H1 (cell line): ENCODE data around the gene APLP1. TPM values are rescaled to one million over a fixed set of nuclear protein-coding genes. Genes with fewer than 3 reads are reported as not detected.

Source experiments
- CTCF ChIA-PET: fragments of 300-600 bp; sonication (Branson Sonifier 250); formaldehyde crosslinking; loops from one replicate; lab custom pipeline; 2021; ENCODE audit not compliant: partially characterized antibody; lab: Charles Lee
- POLR2A ChIA-PET: fragments of 300-600 bp; sonication (Branson Sonifier 250); formaldehyde crosslinking; loops from one replicate; lab custom pipeline; 2021; ENCODE audit warnings: inconsistent platforms; ENCODE audit not compliant: partially characterized antibody; lab: Charles Lee
- DNase-seq, 2 experiments: peaks; one replicate each; pipeline versions ENCODE4 v3.0.0 to v3.0.0-alpha.2; 2010 to 2022; ENCODE audit warnings: low spot score in 2 of 2, low read depth in 1 of 2, mixed read lengths in 1 of 2
- FAIRE-seq: peaks from 2 replicates; lab custom pipeline; 2011; peaks lifted over from hg19 to GRCh38; lab: Jason Lieb, UNC
- H2AFZ ChIP-seq: 2 replicates; pipeline ENCODE4 v1.8.1; 2012; ENCODE audit warnings: low read length, inconsistent platforms
- H2AK5ac ChIP-seq: 2 replicates; pipeline ENCODE4 v1.6.1; 2013; ENCODE audit warnings: low read depth, low read length
- H2BK120ac ChIP-seq: replicated peaks from 2 replicates; pipeline ENCODE3; 2013; ENCODE audit warnings: low read depth, low read length, inconsistent platforms
- H2BK12ac ChIP-seq: 2 replicates; pipeline ENCODE4 v1.6.1; 2013; ENCODE audit warnings: low read depth, low read length
- H2BK15ac ChIP-seq: 2 replicates; pipeline ENCODE4 v1.6.1; 2013; ENCODE audit warnings: low read length
- H2BK20ac ChIP-seq: 2 replicates; pipeline ENCODE4 v1.6.1; 2013; ENCODE audit warnings: low read length
- H2BK5ac ChIP-seq: 2 replicates; pipeline ENCODE4 v1.6.1; 2013; ENCODE audit warnings: low read depth, low read length
- H3K14ac ChIP-seq: 2 replicates; pipeline ENCODE4 v1.6.1; 2013; ENCODE audit warnings: inconsistent platforms; ENCODE audit not compliant: insufficient read length
- H3K18ac ChIP-seq: 2 replicates; pipeline ENCODE4 v1.6.1; 2013; ENCODE audit warnings: low read length; ENCODE audit errors: extremely low read depth
- H3K23ac ChIP-seq: 2 replicates; pipeline ENCODE4 v1.6.1; 2013; ENCODE audit warnings: inconsistent platforms; ENCODE audit not compliant: insufficient read length
- H3K23me2 ChIP-seq: 2 replicates; pipeline ENCODE4 v1.6.1; 2013; ENCODE audit warnings: low read depth, low read length
- H3K27ac ChIP-seq: 2 replicates; pipeline ENCODE4 v1.6.1; 2011; ENCODE audit warnings: low read depth, low read length, inconsistent platforms
- H3K27me3 ChIP-seq, 4 experiments: replicated peaks in 1 of 4; 1 replicate in 1 of 4; 2 replicates in 3 of 4; pipeline versions ENCODE4 v1.6.1 to v1.8.1; 2011 to 2013; ENCODE audit warnings: low read length in 3 of 4, mild to moderate bottlenecking in 3 of 4, inconsistent platforms in 2 of 4, mixed read lengths in 2 of 4, moderate library complexity in 1 of 4; ENCODE audit not compliant: control insufficient read depth in 3 of 4, insufficient read depth in 3 of 4; ENCODE audit errors: extremely low read depth in 1 of 4
- H3K36me3 ChIP-seq, 4 experiments: 2 replicates each; pipeline versions ENCODE4 v1.6.1 to v1.8.1; 2011 to 2013; ENCODE audit warnings: mild to moderate bottlenecking in 4 of 4, low read length in 3 of 4, moderate library complexity in 2 of 4, control low read depth in 1 of 4, inconsistent platforms in 1 of 4; ENCODE audit not compliant: insufficient read depth in 4 of 4, control insufficient read depth in 2 of 4
- H3K4ac ChIP-seq: replicated peaks from 2 replicates; pipeline ENCODE3; 2013; ENCODE audit warnings: low read length, low read depth, mixed read lengths, inconsistent platforms; ENCODE audit not compliant: insufficient read length
- H3K4me1 ChIP-seq, 4 experiments: replicated peaks in 1 of 4; 1 replicate in 1 of 4; 2 replicates in 3 of 4; pipeline versions ENCODE4 v1.6.1 to v1.8.1; 2011 to 2013; ENCODE audit warnings: low read length in 3 of 4, inconsistent platforms in 2 of 4, mixed read lengths in 1 of 4; ENCODE audit not compliant: insufficient read depth in 4 of 4, control insufficient read depth in 3 of 4
- H3K4me2 ChIP-seq, 2 experiments: 2 replicates each; pipeline versions ENCODE4 v1.6.1 to v1.8.1; 2011 to 2013; ENCODE audit warnings: low read depth in 2 of 2, low read length in 2 of 2, control low read depth in 1 of 2, inconsistent platforms in 1 of 2, mild to moderate bottlenecking in 1 of 2; ENCODE audit not compliant: insufficient read depth in 1 of 2
- H3K4me3 ChIP-seq, 4 experiments: fragments of 200-600, 300-600 bp in 1 of 4; sonication (generic), shearing (Covaris generic), sonication (Bioruptor Twin) in 1 of 4; 2 replicates each; pipeline versions ENCODE4 v1.5.1 to v1.8.1; 2011 to 2016; ENCODE audit warnings: low read length in 4 of 4, low read depth in 3 of 4, control low read depth in 2 of 4, inconsistent platforms in 2 of 4, mild to moderate bottlenecking in 2 of 4, mixed read lengths in 1 of 4, moderate library complexity in 1 of 4; ENCODE audit not compliant: insufficient read depth in 2 of 4; ENCODE audit errors: extremely low read depth in 1 of 4
- H3K56ac ChIP-seq: replicated peaks from 2 replicates; pipeline ENCODE3; 2013; ENCODE audit warnings: low read depth, mild to moderate bottlenecking, mixed read lengths, low read length, inconsistent platforms; ENCODE audit not compliant: insufficient read length
- H3K79me1 ChIP-seq: 2 replicates; pipeline ENCODE4 v1.6.1; 2013; ENCODE audit warnings: low read depth, low read length, control low read depth
- H3K79me2 ChIP-seq, 2 experiments: 2 replicates each; pipeline versions ENCODE4 v1.6.1 to v1.8.1; 2012 to 2013; ENCODE audit warnings: low read length in 2 of 2, mild to moderate bottlenecking in 2 of 2, inconsistent platforms in 1 of 2; ENCODE audit not compliant: insufficient read depth in 2 of 2, control insufficient read depth in 1 of 2
- H3K9ac ChIP-seq, 4 experiments: replicated peaks in 1 of 4; 1 replicate in 1 of 4; 2 replicates in 3 of 4; pipeline versions ENCODE4 v1.6.1 to v1.8.1; 2011 to 2013; ENCODE audit warnings: low read depth in 3 of 4, low read length in 3 of 4, control low read depth in 2 of 4, mild to moderate bottlenecking in 2 of 4, moderate library complexity in 2 of 4, inconsistent platforms in 1 of 4; ENCODE audit errors: extremely low read depth in 1 of 4
- H3K9me3 ChIP-seq, 2 experiments: 2 replicates each; pipeline versions ENCODE4 v1.6.1 to v1.8.1; 2012 to 2013; ENCODE audit warnings: mild to moderate bottlenecking in 2 of 2, moderate library complexity in 2 of 2, control low read depth in 1 of 2, inconsistent platforms in 1 of 2, low read depth in 1 of 2, low read length in 1 of 2, mixed read lengths in 1 of 2; ENCODE audit not compliant: insufficient read depth in 2 of 2
- H4K20me1 ChIP-seq, 2 experiments: replicated peaks in 1 of 2; 2 replicates each; pipeline versions ENCODE3 to v1.8.1; 2011 to 2013; ENCODE audit warnings: inconsistent platforms in 2 of 2, low read length in 2 of 2, mild to moderate bottlenecking in 1 of 2; ENCODE audit not compliant: insufficient read depth in 2 of 2, control insufficient read depth in 1 of 2
- H4K5ac ChIP-seq: 2 replicates; pipeline ENCODE4 v1.6.1; 2013; ENCODE audit warnings: low read length, low read depth, mixed read lengths, inconsistent platforms; ENCODE audit not compliant: insufficient read length
- H4K8ac ChIP-seq: 2 replicates; pipeline ENCODE4 v1.8.0; 2013; ENCODE audit warnings: mild to moderate bottlenecking, moderate library complexity, low read length, inconsistent platforms; ENCODE audit not compliant: insufficient read depth; ENCODE audit errors: extremely low read depth
- H4K91ac ChIP-seq: replicated peaks from 2 replicates; pipeline ENCODE3; 2013; ENCODE audit warnings: low read length, mixed read lengths, inconsistent platforms; ENCODE audit not compliant: insufficient read length
- CBX5 ChIP-seq: fragments of 300-800, 300-1000 bp; sonication (generic); IDR thresholded peaks from 2 replicates; pipeline ENCODE4 v1.7.1; 2016; ENCODE audit warnings: antibody characterized with exemption, low read length, low read depth
- EP300 ChIP-seq, 2 experiments: IDR thresholded peaks; 1 replicate in 1 of 2; 2 replicates in 1 of 2; pipeline ENCODE4 v1.6.1; 2011 to 2012; ENCODE audit warnings: low read depth in 2 of 2, low read length in 2 of 2, mild to moderate bottlenecking in 2 of 2, borderline replicate concordance in 1 of 2, inconsistent platforms in 1 of 2, moderate library complexity in 1 of 2
- GTF2F1 ChIP-seq: IDR thresholded peaks from 2 replicates; pipeline ENCODE4 v1.6.1; 2012; ENCODE audit warnings: low read depth, low read length, improper control_type of control experiment, borderline replicate concordance
- HDAC6 ChIP-seq: IDR thresholded peaks from one replicate; pipeline ENCODE4 v1.7.1; 2012; ENCODE audit warnings: low read depth, mild to moderate bottlenecking, inconsistent platforms, low read length, moderate library complexity
- MAX ChIP-seq: IDR thresholded peaks from 2 replicates; pipeline ENCODE4 v1.6.1; 2012; ENCODE audit warnings: inconsistent platforms
- POLR2A ChIP-seq, 2 experiments: IDR thresholded peaks; 1 replicate in 1 of 2; 2 replicates in 1 of 2; pipeline ENCODE4 v1.6.1; 2011; ENCODE audit warnings: low read depth in 2 of 2, low read length in 2 of 2, mild to moderate bottlenecking in 2 of 2; ENCODE audit errors: control extremely low read depth in 1 of 2
- RBBP5 ChIP-seq: IDR thresholded peaks from 2 replicates; pipeline ENCODE4 v1.7.1; 2012; ENCODE audit warnings: low read depth, mild to moderate bottlenecking, inconsistent platforms, low read length, moderate library complexity, borderline replicate concordance
- SP1 ChIP-seq: IDR thresholded peaks from 2 replicates; pipeline ENCODE4 v1.6.1; 2011; ENCODE audit warnings: low read depth, low read length
- SP4 ChIP-seq: IDR thresholded peaks from 2 replicates; pipeline ENCODE4 v1.6.1; 2012; ENCODE audit warnings: low read length, inconsistent platforms
- TCF12 ChIP-seq: IDR thresholded peaks from 2 replicates; pipeline ENCODE4 v1.6.1; 2011; ENCODE audit warnings: low read depth, mild to moderate bottlenecking, low read length
- USF2 ChIP-seq: IDR thresholded peaks from 2 replicates; pipeline ENCODE4 v1.6.1; 2011; ENCODE audit warnings: low read length, improper control_type of control experiment
- YY1 ChIP-seq: IDR thresholded peaks from 2 replicates; pipeline ENCODE4 v1.6.1; 2011; ENCODE audit warnings: low read depth, mild to moderate bottlenecking, low read length
- ZNF274 ChIP-seq: IDR thresholded peaks from 2 replicates; pipeline ENCODE4 v1.7.0; 2012; ENCODE audit warnings: low read length, borderline replicate concordance; ENCODE audit errors: extremely low read depth
- WGBS, 2 experiments: shearing (Covaris generic) in 1 of 2; methylation state at CpG; one replicate each; pipeline versions ENCODE4 v1.1.6 to v1.1.7; 2013 to 2015; ENCODE audit warnings: low lambda C conversion rate in 2 of 2, mixed read lengths in 2 of 2, inconsistent platforms in 1 of 2, low coverage in 1 of 2, missing lambda C conversion rate in 1 of 2; ENCODE audit not compliant: insufficient replicate concordance in 2 of 2, insufficient coverage in 1 of 2, insufficient read length in 1 of 2; ENCODE audit errors: extremely low coverage in 1 of 2, missing lambda C conversion rate in 1 of 2; 5-methylcytosine and 5-hydroxymethylcytosine counted together
- polyA plus RNA-seq, 7 experiments: library from polyadenylated mRNA; depleted of rRNA in 3 of 7; stranded (reverse) in 5 of 7; unstranded in 2 of 7; fragments of >200 nt in 5 of 7; fragments of 200-250 nt in 2 of 7; gene quantifications; 1 replicate in 5 of 7; 2 replicates in 1 of 7; 4 replicates in 1 of 7; pipeline versions ENCODE4 v1.2.1 to v1.2.3, GENCODE V29; 2011 to 2013; ENCODE audit warnings: missing spikeins in 2 of 7, mixed read lengths in 2 of 7
- total RNA-seq: library from RNA; stranded (reverse); fragmentation: NEBNext Ultra II Directional; extraction: Animal tissue kit (Norgen Biotek cat#: 25700); gene quantifications from 2 replicates; pipeline ENCODE4 v1.2.1, GENCODE V29; 2021

APLP1 gene
- total and polyA plus RNA-seq, 2 of the 8 experiments (the other 6 are each of a cell fraction or from before 2014, with no cell fraction given) = 19.9 to 22.0 TPM

- no peak overlapping the region for H2AK5ac ChIP-seq
- H3K9ac ChIP-seq = no peak overlapping the region
- H3K14ac ChIP-seq = no peak overlapping the region
- TF ChIP-seq TCF12 (no peak), ZNF274 (no peak), USF2 (no peak), GTF2F1 (no peak), RBBP5 (no peak), HDAC6 (no peak), SP4 (no peak), MAX (no peak), SP1 (no peak), YY1 (no peak), CBX5 (no peak), POLR2A (IDR thresholded peaks at IDR 0.05; ENCODE audit: control extremely low read depth in 1 of 2, low read depth in 2 of 2, low read length in 2 of 2) (no peak), EP300 (IDR thresholded peaks at IDR 0.05; ENCODE audit: borderline replicate concordance in 1 of 2, low read depth in 2 of 2, low read length in 2 of 2) (no peak)
- no peak overlapping the region for H3K56ac ChIP-seq
- H3K23ac ChIP-seq = no peak overlapping the region
- ChIA-PET CTCF (no interaction called here), POLR2A (no interaction called here)
- H3K4me2 ChIP-seq = no peak overlapping the region
- H3K27ac ChIP-seq = no peak overlapping the region
- no peak overlapping the region for H2BK12ac ChIP-seq
- H2BK15ac ChIP-seq = no peak overlapping the region
- H2BK5ac ChIP-seq = no peak overlapping the region
- no peak overlapping the region for H4K91ac ChIP-seq
- no peak overlapping the region for H3K4me3 ChIP-seq
- H3K36me3 ChIP-seq = no peaks in the 10 kb centered on the region
- DNase-seq = no peak
- no peaks in the 10 kb centered on the region for H3K79me1 ChIP-seq
- no peaks in the 10 kb centered on the region for H3K79me2 ChIP-seq
- no peak overlapping the region for H4K8ac ChIP-seq
- H3K23me2 ChIP-seq = no peaks in the 10 kb centered on the region
- no peak overlapping the region for H2AFZ ChIP-seq
- H4K5ac ChIP-seq = no peak overlapping the region
- no peak overlapping the region for H2BK120ac ChIP-seq
- no peak overlapping the region for H2BK20ac ChIP-seq
- H3K4me1 ChIP-seq = peaks cover 0 to 7% (median 1%) of the 10 kb centered on the region in 4 experiments; a peak in 3 of 7 replicates
- no peaks in the 10 kb centered on the region for H3K27me3 ChIP-seq
- no peaks in the 10 kb centered on the region for H3K9me3 ChIP-seq
- no peaks in the 10 kb centered on the region for H4K20me1 ChIP-seq
- no peak overlapping the region for H3K4ac ChIP-seq
- no peak overlapping the region for H3K18ac ChIP-seq
- no peak for FAIRE-seq
- 90% methylated on average over 6 of the region's 7 CpGs; no CpG with 5 or more reads in 1 of the 2 experiments for WGBS, 2 experiments
Observed at GRCh38 chr19:35913589-35913988, 45.2 kb downstream of the APLP1 start.
